Measurements from ENCODE around the gene KIF13A. TPM values are rescaled to one million over a fixed set of nuclear protein-coding genes. Genes with fewer than 3 reads are reported as not detected.
"Not testable (repeated sequence)": the region's sequence is repeated elsewhere in the genome, so short reads cannot be mapped to it uniquely, and the experiment has no call there.

Gene KIF13A
- total RNA-seq, 1 donor from 2014 or later: 61.4 TPM

DNA sequence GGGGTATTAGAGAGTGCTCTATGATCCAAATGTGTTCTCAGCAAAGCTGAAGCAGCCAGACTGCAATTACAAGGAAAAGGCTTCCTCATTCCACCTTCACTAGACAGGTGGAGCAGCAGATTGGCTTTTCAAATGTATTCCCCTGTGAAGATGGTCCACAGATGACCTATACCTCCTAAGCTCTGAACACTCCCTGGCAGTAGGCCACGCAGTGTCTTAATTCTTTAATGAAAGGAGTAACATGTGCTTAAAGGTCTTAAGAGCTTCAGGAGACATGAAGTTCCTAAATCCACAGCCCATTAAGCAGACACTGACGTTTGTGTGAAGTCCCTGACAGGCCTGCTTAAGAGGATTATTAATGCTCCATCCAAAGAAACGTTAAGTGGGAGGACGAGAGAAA, 141.8 kb downstream of the KIF13A start:
- no peak for DNase-seq

- not testable (repeated sequence) for DNase-seq
Measured at GRCh38 chr6:17844967-17845366, 142.5 kb downstream of the KIF13A start.

DNA sequence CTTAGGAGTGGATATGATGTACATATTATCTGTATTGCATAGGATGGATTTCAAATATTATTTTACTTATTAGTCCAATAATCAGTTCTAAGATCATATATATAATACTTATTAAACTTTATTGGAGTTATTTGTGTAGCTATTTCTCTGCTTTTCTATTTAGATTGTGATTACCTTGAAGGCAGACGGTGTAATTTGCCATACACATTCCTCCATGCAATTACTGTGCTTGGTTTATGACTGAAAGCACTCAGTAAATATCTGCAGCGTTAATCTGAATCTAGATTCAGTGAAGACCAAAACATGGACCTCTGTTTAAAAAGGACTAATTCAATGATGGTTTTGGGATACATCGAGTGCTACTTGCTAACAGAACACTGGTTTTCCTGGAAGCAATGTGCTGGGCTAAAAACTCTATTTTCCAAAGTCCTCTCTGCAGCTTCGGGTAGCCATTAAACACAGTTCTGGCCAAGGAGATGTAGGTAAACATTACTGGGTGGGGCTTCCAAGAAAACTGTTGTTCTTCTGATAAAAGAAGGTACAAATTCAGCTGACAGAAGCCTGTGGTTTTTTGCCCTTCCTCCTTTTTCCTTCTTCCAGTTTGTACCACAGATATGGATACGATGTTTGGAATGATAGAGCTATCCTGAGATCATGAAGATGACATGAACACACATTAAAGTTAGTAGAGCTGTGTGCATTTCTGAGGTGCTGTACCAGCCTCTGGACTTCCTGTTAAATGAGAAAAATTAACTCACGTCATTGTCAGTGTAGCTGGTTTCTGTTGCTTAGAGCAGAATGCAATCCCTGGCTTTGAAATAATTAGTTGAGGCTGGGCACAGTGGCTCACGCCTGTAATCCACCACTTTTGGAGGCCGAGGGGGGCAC, 144.3 kb downstream of the KIF13A start:
- no peak for DNase-seq

- DNase-seq: no peak
Measured at GRCh38 chr6:17842014-17842776, 145.2 kb downstream of the KIF13A start.

GRCh38 chr6:17839513-17840223, 147.8 kb downstream of the KIF13A start:
- no peak for DNase-seq

DNA sequence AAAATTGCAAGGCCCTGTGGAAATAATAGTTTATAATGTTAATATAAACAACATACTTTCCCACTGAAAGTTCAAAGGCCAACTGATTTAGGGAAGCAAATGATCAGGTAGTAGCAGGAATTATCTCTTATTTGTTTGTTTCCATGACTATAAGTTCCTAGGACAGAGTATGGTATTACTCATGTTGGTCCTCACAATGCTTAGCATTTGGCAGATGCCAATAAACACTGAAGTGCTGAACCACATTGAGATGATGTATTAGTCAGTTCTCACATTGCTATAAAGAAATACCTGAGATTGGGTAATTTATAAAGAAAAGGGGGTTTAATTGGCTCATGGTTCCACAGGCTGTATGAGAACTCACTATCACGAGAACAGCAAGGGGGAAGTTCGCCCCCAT, 151.1 kb downstream of the KIF13A start:
- no peak for DNase-seq

- DNase-seq: no peak
Measured at GRCh38 chr6:17835784-17836183, 151.7 kb downstream of the KIF13A start.

- peak; percentile 33 for DNase-seq
Measured at GRCh38 chr6:17831135-17831534, 156.3 kb downstream of the KIF13A start.

DNA sequence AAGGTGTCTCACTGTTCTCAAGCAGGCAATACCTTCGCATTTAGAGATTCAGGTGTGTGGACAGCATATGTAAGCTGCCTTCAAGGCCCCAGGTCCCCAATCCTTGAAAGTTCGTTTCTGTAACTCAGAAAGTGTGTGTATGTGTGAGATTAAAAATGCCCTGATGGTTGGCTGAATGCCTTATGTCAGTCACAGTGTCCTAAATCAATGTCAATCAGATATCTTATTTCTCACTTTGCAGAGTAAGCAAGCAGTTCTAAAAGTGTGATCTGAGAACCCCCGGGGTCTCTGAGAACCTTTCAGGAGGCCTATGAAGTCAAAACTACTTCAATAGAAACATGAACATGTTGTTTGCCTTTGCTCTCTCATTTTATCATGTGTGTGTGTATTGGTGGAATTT, 157.5 kb downstream of the KIF13A start:
- no peak for DNase-seq

DNA sequence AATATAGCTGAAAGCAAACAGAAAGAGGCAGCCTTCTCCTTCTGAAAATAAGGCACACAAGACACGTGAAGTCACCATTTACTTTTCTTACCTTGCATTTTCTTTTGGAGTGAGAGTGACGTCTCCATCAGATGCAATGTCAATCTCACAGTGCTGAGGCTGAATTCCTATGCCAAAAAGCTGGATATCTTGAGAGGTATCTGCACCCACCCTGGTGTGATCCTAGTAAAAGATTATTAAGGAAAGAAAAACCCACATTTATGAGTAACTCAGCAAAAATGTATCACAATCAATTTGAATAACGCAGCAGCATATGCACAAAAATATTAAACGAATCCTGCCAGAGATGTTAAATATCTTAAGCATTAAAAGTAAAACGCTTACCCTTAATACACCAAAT, 159.3 kb downstream of the KIF13A start:
- no peak for DNase-seq

GRCh38 chr6:17826301-17826700, 161.1 kb downstream of the KIF13A start:
- DNase-seq: no peak

- peak; percentile 50 for DNase-seq
Measured at GRCh38 chr6:17820055-17820454, 167.4 kb downstream of the KIF13A start.

DNA sequence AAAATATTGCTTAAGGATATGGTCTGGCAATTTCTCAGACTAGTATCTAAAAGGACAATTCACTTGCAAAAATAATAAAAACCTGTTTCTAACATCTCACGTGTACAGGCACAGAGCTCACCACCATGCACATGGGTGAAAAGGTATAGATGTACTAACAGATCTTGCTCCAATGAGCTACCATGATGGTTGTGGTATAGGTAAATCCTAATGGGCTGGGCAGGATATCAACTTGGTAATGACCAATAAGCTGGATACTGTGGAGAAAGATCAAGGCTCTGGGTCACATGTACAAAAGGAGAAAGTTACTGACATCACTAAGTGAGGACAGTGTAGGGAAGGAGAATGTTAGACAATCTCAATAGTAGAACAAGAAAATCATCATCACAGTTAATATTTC, 169.7 kb downstream of the KIF13A start:
- no peak for DNase-seq

GRCh38 chr6:17816921-17817611, 170.4 kb downstream of the KIF13A start:
- DNase-seq: peak; percentile 24

- DNase-seq: no peak
Measured at GRCh38 chr6:17813542-17813941, 173.9 kb downstream of the KIF13A start.

DNA sequence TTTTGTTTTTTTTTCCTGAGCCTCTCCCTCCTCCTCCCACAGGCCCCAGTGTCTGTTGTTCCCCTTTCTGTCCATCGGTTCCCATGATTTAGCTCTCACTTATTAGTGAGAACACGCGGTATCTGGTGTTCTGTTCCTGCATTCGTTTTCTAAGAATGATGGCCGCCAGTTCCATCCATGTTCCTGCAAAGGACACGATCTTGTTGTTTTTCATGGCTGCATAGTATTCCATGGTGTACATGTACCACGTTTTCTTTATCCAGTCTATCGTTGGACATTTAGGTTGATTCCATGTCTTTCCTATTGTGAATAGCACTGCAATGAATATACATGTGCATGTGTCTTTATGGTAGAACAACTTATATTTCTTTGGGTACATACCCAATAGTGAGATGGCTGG, 175.1 kb downstream of the KIF13A start:
- DNase-seq: no peak

DNA sequence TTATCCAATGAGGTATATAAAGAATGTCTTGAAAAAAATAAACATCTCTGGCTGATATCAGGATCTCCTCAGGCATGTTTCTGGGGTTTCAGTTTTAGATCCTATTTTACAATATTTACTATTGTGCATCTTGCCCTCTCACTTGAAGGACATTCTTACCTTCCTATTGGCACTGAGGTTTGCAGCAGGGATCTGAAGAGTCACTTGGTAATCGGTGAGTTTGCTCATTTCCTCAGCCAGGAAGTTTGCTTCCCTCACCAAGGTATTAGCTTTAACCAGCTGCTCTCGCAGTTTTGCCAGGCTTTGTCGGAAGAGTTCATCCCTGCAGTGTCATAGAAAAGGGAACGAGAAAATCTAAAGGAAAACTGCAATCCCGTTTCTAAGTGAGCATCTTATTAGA, 178.8 kb downstream of the KIF13A start:
- DNase-seq: no peak

- not testable (repeated sequence) for DNase-seq
Measured at GRCh38 chr6:17807431-17807830, 180.0 kb downstream of the KIF13A start.

GRCh38 chr6:17803409-17803808, 184.0 kb downstream of the KIF13A start:
- no peak for DNase-seq

- DNase-seq: no peak
Measured at GRCh38 chr6:17798477-17799154, 188.8 kb downstream of the KIF13A start.

GRCh38 chr6:17790489-17790888, 196.9 kb downstream of the KIF13A start:
- no peak for DNase-seq

All from tongue (tissue), 2 donors.